Stimulated activated CD4-positive, alpha-beta T cell treated with anti-CD3 and anti-CD28 coated beads, Interleukin-2, amount 100 ng/mL, for 4 hours (primary cell): ENCODE results near the gene POLE.

Source experiments
- DNase-seq: peaks from one replicate; pipeline ENCODE4 v3.0.0-alpha.2; 2020; ENCODE audit warnings: low read depth

Gene POLE

GRCh38 chr12:132651444-132652100 is 35.6 kb downstream of the POLE start:
- no peak for DNase-seq

- no peak for DNase-seq
Observed at GRCh38 chr12:132649226-132649945, 37.8 kb downstream of the POLE start.

GRCh38 chr12:132648616-132649225 is 38.4 kb downstream of the POLE start:
- DNase-seq, result no peak

- DNase-seq, result no peak
Observed at GRCh38 chr12:132647858-132648257, 39.3 kb downstream of the POLE start.

GRCh38 chr12:132646850-132647249 is 40.3 kb downstream of the POLE start:
- DNase-seq, result no peak

- DNase-seq, result no peak
Observed at GRCh38 chr12:132642846-132643835, 44.0 kb downstream of the POLE start.

GRCh38 chr12:132641811-132642650 is 45.1 kb downstream of the POLE start:
- DNase-seq, result no peak

- DNase-seq, result no peak
Observed at GRCh38 chr12:132640936-132641335, 46.2 kb downstream of the POLE start.

GRCh38 chr12:132639956-132640520 is 47.1 kb downstream of the POLE start:
- DNase-seq, result no peak

GRCh38 chr12:132638541-132639408 is 48.4 kb downstream of the POLE start:
- DNase-seq, result no peak

GRCh38 chr12:132637811-132638210 is 49.3 kb downstream of the POLE start:
- no peak for DNase-seq

GRCh38 chr12:132635076-132635955 is 51.8 kb downstream of the POLE start:
- no peak for DNase-seq

- no peak for DNase-seq
Observed at GRCh38 chr12:132634411-132634990, 52.6 kb downstream of the POLE start.

- DNase-seq, result no peak
Observed at GRCh38 chr12:132633901-132634300, 53.2 kb downstream of the POLE start.

- no peak for DNase-seq
Observed at GRCh38 chr12:132633398-132633797, 53.7 kb downstream of the POLE start.

- no peak for DNase-seq
Observed at GRCh38 chr12:132632521-132633228, 54.5 kb downstream of the POLE start.

GRCh38 chr12:132631666-132632065 is 55.5 kb downstream of the POLE start:
- DNase-seq, result no peak

GRCh38 chr12:132630672-132631071 is 56.5 kb downstream of the POLE start:
- DNase-seq, result no peak
